Activated CD8-positive, alpha-beta memory T cell treated with anti-CD3 and anti-CD28 coated beads, Interleukin-2, amount 50 U/mL, for 24 hours (primary cell): Measurements from ENCODE around the gene NHLRC2.
"Not testable (repeated sequence)": the region's sequence is repeated elsewhere in the genome, so short reads cannot be mapped to it uniquely, and the experiment has no call there.

Source experiments
- DNase-seq: peaks from one replicate; pipeline ENCODE4 v3.0.0-alpha.2; 2020; ENCODE audit errors: extremely low read depth

Gene NHLRC2, protein sequence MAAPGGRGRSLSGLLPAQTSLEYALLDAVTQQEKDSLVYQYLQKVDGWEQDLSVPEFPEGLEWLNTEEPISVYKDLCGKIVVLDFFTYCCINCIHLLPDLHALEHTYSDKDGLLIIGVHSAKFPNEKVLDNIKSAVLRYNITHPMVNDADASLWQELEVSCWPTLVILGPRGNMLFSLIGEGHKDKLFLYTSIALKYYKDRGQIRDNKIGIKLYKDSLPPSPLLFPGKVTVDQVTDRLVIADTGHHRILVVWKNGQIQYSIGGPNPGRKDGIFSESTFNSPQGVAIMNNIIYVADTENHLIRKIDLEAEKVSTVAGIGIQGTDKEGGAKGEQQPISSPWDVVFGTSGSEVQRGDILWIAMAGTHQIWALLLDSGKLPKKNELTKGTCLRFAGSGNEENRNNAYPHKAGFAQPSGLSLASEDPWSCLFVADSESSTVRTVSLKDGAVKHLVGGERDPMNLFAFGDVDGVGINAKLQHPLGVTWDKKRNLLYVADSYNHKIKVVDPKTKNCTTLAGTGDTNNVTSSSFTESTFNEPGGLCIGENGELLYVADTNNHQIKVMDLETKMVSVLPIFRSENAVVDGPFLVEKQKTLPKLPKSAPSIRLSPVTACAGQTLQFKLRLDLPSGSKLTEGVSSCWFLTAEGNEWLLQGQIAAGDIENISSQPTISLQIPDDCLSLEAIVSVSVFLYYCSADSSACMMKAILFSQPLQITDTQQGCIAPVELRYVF

DNA sequence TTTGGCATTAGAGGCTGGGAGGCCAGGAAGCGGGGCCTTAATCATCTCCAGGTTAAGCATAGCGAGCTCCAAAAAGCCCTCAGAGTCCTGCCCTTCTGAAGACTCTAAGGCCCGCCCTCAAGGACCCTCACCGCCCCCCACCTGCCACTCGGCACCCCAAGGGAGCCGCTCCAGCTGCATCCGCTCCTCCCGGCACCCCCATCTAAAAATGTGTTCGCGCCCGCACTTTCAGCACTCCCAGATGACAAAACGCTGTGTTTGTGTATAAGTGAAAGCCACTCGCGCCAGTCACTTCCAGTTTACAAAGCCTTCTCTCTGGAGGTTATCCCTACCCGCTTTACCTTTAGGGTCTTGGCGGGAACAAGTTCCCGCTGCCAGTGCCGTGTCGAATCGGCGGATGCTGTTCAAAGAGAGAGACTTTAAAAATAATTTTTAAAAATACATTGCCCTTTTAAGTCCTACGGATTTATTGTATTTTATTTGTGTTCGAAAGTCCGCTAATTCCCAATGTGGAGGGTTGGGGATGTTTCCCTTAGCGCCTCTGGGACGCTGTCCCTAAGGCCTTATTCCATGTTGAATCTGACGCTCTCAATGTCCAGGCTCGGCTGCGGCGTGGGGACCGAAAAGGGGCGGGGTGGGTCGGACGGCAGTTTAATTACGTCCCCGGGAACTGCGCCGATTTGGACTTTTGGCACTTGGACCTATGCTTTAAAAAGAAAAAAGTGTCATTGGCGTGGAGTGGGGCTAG, at the start of gene NHLRC2, which contains the start of gene DCLRE1A:
NHLRC2 (plus strand) TSS at position 649 of the 748 bp plus-strand sequence. CDS start 212 bp downstream, outside the sequence.
DCLRE1A (minus strand) TSS at position 70 of the 748 bp plus-strand sequence. CDS start 900 bp downstream, outside the sequence.
- DNase-seq = no peak

DNA sequence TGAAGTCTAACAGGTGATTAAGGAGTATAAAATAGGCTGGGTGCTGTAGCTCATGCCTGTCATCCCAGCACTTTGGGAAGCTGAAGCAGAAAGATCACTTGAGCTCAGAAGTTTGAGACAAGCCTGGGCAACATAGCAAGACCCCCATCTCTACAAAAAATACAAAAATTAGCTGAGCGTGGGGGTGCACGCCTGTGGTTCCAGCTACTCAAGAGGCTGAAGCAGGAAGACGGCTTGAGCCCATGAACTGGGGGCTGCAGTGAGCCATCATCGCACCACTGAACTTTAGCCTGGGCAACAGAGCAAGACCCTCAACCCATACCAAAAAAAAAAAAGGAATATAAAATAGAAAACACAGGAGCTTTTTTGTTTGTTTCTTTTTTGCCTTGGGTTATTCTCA, 48.0 kb upstream of the NHLRC2 start:
- DNase-seq = no peak

DNA sequence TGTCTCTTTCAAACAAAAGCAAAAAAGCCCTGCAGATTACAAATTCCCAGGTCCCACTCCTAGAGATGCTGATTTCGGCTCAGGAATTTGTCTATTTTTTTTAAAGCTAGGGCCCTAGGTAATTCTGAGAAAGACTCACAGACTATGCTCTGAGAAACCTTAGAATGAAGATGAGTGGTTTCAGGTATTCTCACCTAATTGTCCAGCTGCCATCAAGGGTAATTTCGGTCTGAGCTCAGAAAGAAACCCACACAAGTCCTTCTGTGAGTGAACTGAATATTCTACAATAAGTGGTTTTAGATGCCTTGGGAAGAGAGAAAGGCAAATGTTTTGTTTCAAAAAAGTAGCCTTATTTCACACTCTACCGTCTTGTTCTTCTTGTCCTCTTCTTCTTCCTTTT, 46.3 kb upstream of the NHLRC2 start:
- no peak for DNase-seq

DNA sequence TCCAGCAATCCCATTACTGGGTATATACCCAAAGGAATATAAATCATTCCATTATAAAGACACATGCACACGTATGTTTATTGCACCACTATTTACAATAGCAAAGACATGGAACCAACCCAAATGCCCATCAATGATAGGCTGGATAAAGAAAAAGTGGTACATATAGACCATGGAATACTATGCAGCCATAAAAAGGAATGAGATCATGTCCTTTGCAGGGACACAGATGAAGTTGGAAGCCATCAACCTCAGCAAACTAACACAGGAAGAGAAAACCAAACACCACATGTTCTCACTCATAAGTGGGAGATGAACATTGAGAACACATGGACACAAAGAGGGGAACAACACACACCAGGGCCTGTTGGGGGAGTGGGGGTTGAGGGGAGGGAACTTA, 39.8 kb upstream of the NHLRC2 start:
- DNase-seq = not testable (repeated sequence)

DNA sequence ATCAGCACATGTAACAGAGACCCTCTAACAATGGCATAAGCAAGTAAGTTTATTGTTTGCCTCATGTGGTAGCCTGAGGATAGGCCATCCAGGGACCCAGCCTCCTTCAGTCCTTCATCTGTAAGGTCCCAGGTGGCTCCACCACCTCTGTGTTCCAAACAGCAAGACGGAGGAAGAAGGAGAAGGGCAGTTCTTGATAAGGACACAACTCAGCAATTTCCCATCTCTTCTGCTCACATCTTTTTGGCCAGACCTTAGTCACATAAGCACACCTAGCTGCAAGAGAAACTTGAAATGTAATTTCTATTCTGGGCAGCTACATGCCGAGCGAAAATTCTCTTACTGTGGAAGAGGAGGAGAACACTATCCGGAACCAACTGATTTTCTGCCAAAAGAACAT, 34.5 kb upstream of the NHLRC2 start:
- no peak for DNase-seq

DNA sequence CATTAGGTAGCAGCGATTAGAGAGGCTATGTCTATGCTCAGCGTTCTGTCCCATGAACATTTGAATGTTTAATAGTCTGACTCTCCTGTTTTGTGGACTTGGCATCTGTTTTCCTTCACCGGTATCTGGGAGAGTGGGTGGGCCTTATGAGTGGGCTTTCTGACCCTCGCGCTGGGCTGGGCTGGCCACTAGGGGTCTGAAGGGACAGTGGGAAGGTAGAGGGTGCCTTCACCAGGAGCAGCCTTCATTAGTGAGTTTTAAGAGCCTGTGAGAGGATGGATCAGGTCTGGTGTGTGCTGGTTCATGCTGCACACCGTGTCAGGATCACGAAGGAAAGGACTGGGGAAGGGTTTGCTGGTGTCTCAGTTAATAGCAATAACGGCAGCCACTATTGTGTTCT, 34.0 kb upstream of the NHLRC2 start:
- no peak for DNase-seq

DNA sequence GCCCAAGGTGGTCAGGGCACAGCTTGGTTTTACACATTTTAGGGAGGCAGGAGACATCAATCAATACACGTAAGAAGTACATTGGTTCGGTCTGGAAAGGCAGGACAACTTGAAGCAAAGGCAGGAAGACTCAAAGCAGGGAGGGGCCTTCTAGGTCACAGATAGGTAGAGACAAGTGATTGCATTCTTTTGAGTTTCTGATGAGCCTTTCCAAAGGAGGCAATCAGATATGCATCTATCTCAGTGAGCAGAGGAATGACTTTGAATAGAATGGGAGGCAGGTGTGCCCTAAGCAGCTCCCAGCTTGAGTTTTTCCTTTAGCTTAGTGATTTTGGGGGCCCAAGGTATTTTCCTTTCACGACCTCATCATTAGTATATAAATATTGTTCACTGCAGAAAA, 33.2 kb upstream of the NHLRC2 start:
- not testable (repeated sequence) for DNase-seq

DNA sequence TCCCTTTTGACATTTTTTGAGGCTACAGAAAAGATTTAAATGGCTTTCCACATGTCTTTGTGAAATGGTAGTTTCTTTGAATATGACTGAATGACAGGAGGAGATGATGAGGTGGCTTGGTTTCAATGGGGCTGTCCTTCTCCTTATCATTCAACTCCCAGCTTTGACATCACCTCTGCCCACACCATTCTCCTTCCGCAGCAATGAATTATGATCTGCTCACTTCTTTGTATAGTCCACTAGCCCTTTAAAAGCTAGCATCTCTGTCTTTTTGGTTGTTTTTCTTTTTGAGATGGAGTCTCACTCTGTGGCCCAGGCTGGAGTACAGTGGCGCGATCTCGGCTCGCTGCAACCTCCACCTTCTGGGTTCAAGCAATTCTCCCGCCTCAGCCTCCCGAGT, 32.3 kb upstream of the NHLRC2 start:
- DNase-seq = no peak

DNA sequence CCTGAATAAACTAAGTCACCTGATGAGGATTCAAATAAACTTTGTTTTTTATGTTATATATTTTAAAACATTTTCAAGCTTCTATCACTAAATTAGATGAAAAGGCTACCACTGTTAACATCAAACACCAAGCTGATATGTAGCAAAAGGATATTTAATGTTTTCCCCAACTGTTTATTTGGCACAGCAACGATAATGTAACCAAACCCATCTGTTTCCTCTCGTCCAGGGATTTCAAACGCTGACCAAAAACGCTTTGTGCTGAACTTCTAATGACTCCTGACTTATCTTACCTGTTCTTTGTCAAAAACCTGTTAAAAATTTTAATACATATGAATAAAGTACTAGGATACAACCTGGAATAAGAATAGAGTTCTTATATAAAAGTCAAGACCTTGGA, 31.1 kb upstream of the NHLRC2 start:
- DNase-seq = no peak

DNA sequence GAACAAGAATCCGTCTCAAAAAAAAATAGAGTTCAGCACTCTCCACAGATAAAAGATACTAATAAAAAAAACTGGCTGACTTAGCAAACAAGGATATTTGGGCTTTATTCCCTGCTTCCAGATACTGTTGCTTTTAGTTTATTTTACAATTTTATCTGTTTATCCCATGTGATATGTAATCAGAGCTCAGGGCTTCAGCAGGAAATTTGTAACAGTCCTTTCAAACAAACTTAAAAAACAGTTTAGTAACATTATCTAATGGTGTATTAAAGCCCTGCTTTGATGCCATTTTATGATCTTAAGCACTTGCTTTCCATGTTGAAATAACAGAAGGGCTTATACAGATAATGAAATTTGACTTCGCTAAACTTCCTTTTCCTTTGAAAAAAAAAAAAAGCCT, 28.7 kb upstream of the NHLRC2 start:
- DNase-seq = no peak

DNA sequence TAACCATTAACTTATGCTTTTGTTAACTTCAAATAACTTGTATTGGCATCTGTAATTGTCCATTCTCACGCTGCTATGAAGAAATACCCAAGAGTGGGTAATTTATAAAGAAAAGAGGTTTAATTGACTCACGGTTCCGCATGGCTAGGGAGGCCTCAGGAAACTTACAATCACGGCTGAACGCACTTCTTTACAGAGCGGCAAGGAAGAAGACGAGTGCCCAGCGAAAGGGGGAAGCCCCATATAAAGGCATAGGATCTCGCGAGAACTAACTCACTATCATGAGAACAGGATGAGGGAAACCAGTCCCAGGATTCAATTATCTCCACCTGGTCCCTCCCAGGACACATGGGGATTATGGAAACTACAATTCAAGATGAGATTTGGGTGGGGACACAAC, 25.9 kb upstream of the NHLRC2 start:
- not testable (repeated sequence) for DNase-seq

DNA sequence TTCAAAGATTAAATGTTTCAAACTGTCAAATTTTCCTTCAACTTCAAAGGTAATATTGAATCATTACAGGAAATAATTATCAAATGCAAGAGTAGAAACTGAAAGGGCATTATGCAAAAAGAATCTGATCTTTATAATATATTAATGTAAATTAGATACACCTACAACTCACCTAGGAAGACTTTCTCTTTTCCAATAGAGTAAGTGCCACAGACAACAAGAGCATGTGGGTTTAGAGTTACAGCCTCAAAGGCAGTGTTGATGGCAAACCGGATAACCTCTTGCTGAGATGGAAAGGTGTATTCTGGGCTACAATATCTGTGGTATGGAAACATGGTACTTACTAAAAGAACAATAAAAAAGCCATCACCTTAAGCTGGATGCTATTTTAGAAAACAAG, 12.3 kb upstream of the NHLRC2 start:
- no peak for DNase-seq

DNA sequence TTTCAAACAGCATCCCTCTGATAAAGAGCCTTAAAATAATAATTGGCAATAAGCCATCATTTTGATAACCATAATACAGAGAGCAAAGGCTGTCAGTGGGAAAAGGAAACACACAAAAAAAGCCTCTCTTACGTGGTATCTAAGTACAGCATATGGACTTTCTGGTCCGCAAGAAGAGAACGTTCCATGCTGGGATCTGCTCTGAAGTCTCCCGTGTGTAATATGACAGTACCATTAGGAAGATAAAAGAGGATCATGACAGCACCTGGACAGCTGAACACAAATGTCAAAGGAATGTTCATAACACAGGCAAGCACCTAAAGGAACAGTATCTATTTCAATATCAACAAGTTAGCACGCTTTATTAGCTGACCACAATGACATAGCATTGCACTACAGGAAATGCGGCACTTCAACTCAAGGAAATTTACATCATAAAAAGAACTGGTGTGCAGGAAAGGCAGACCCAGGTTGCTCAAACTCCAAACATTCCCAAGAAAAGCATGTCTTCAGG, 10.4 kb upstream of the NHLRC2 start:
- DNase-seq = no peak

DNA sequence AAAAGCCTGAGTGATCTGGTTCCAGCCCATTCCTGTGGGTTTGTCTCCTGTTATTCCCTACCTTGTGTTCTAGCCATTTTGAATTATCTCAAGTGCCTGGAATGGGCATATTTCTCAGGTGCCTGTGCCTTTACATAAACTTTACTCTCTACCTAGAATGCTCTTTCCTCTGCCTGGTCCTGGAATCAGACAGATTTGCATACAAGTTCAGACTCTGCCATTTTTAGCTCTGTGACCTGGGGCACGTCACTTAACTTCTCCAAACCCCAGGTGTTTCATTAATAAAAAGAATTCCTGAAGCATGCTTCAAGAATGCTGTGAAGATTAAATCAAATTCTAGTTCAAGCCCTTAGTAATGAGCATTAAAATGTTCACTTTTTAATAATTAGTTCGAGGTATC, 8.4 kb upstream of the NHLRC2 start:
- no peak for DNase-seq

DNA sequence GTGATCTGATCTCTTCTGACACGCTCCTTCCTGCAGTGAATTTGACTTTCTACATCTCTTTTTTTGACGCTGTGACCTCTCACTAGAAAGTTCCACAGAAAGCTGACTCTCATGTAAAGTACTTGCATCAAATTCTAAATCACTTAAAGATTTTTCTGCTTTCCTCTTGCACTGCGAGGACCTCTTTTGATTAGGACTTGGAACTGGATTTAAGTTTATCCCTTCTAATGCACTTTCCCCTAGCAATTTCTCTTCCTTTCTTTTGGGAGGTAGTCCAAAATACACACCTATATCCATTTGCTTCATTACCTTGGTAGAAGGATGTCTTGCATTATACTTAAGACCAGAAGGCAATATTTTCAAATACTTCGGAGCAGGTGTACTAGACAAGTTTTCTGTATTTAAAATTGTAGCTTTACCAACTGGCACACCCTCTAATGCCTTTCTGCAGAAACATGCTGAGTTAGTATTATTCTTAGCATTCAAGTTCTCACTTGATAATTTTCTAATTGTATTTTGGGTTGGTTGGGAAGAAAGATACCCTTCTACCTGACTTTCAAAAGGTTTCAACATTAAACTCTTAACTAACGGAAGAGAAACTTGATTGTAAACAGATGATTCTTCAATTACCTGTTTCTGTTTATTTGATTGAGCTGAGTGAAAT, 5.2 kb upstream of the NHLRC2 start:
- DNase-seq = no peak

DNA sequence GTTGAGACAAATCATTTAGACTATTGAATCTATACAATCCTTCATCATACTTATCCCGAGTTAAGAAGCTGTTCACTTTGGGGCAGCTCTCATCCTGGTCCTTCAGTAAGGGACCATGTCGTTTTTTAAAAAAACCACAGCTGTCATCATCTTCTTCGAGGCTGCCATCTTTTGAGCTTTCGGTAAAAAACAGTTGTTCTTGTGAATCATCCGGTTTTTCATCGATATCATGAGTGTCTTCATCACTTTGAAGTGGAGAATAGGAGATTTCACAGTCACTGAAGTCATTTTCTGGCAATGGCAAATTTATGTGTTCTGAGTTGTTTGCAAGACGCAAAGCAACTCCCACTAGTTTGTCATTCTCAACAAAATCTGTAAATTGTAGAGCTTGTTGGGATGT, 4.5 kb upstream of the NHLRC2 start:
- no peak for DNase-seq

DNA sequence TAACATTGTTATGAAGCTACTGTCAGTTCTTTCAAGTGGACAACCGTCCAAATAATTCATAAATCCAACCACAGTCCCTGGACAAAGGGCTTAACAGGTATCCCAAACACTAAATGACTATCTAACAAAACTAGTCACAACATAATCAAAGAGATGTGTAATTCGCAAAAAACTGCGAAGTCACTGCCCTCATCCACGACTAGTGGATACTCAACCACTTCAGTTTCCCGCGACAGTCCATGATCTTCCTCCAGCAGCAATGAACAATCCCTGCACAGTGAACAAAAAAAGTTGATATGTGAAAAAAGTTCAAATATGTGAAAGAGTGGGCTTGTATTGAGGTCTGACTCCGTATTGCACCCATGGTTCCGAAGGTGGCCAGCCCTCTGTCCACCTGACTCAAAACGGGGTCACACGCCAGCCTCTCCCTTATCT, 866 bp upstream of the NHLRC2 start:
- no peak for DNase-seq

DNA sequence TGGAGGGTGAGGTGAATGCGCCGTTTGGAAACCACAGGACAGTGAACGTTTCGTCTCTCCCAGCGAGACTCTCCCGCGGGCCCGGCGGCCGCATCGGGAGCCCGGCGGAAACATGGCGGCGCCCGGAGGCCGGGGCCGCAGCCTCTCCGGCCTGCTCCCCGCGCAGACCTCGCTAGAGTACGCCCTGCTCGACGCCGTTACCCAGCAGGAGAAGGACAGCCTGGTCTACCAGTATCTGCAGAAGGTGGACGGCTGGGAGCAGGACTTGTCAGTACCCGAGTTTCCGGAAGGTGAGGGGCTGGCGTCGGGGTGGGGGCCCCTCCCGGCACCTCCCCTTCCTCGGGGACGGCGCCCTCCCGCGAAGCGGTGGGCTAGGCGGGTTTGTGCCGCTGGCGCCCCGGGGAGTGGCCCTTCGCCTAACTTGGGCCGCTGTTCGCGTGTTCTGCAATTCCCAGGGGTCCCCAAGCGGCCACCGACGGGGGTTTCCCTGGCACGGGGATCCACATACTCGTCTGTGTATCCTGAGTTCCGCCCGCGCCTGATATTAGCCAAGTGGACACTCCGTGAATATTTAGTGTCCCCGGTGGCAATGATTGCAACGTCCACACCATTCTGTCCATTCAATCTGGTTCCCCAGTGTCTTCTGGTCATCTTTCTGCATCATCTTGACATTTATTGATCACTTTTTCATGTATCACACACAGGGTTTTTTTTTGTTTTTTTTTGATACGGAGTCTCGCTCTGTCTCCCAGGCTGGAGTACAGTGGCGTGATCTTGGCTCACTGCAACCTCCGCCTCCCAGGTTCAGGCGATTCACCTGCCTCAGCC, 514 bp downstream of the NHLRC2 start:
- DNase-seq = no peak

DNA sequence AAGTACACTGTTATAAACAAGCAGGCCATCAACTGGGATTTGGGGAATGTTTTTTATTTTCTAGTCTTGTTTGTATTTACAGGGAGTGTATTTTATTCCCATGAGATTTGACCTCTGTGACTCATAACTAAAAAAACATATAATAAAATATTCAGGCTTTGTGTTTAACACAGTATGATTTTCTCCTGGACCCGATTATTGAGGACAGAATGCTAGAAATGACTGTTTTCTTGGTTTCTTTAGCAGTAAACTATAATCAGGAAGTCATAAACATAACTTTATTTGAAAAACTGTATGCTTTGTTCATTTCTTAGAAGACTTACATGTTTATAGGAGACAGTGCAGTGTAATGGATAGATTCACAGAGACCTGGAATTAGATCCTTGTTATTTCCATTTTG, 2.1 kb downstream of the NHLRC2 start:
- no peak for DNase-seq

DNA sequence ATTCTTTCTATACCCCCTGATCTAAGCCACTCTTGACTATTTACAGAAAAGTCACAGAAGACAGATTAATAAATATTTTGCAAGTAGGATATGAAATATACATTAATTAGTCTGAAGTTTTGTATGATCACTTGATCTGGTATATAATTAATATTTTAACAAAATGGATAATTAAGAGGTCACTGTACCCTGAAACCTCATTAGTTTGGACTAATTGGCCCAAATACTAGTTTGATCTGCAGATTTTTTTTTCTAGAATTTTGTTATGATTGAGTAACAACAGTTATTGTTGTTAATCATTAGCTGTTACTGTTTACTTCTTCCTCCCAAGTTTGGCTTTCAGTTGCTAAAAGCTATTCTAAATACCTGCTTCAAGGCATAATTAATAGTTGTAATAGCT, 2.7 kb downstream of the NHLRC2 start:
- no peak for DNase-seq

DNA sequence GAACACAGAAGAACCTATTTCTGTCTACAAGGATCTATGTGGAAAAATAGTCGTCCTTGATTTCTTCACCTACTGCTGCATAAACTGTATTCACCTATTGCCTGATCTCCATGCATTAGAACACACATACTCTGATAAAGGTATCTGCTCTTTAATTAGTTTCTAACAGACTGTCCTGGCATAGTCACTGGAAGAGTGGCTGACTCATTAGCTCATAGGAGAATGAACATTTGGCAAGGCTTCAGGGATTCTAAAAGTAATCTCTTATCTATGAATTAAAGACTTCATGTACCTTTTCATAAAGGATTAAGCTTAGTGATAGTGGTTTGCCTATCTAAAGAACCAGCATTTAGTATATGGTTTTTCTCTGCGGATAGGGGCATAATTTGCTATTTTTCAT, 4.1 kb downstream of the NHLRC2 start:
- DNase-seq = no peak
